Middle frontal gyrus (tissue), 1 donor: ENCODE results near the gene OR51B5.
"Not testable (repeated sequence)": the region's sequence is repeated elsewhere in the genome, so short reads cannot be mapped to it uniquely, and the experiment has no call there.

Source experiments
- DNase-seq: peaks from one replicate; pipeline ENCODE4 v3.0.0-alpha.2; 2015; ENCODE audit warnings: low spot score; ENCODE audit errors: extremely low spot score

OR51B5 gene

GRCh38 chr11:5343474-5344335, at the start of gene OR51B5:
Gene OR51B5, minus strand, starts transcription at chr11:5343524. Its CDS starts 0 bp downstream, at chr11:5343524.
- DNase-seq = no peak

GRCh38 chr11:5390210-5390609, 46.9 kb upstream of the OR51B5 start:
- DNase-seq = no peak

- DNase-seq = no peak
Measured at GRCh38 chr11:5384335-5384734, 41.0 kb upstream of the OR51B5 start.

DNA sequence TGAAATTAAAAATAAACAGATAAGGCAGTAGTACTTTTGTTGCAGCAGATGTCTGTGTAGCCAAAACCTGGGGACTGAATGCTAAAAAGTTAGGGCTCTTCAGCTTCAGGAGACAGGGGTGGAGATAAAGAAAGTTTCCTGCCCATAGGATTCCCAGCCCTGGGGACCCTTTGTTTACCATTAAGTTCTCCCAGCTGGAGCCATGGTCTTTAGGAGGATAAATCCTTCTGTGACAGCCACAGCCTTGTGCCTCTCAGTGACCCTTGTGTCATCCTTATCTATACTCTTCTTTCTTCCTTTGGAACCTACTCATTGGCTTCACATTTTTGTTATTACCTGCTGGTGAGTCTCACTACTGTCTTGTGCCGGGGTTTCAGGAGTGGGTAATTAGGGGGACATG, 40.3 kb upstream of the OR51B5 start, which contains the start of gene OR51M1:
OR51M1 (plus strand) TSS at position 237 of the 400 bp plus-strand sequence. CDS start 5,587 bp downstream, outside the sequence.
- DNase-seq = no peak

GRCh38 chr11:5380740-5381342, 37.5 kb upstream of the OR51B5 start:
- DNase-seq = no peak

GRCh38 chr11:5369789-5370188, 26.5 kb upstream of the OR51B5 start:
- no peak for DNase-seq

GRCh38 chr11:5368502-5369043, 25.2 kb upstream of the OR51B5 start:
- no peak for DNase-seq

- no peak for DNase-seq
Measured at GRCh38 chr11:5367448-5368074, 24.2 kb upstream of the OR51B5 start.

DNA sequence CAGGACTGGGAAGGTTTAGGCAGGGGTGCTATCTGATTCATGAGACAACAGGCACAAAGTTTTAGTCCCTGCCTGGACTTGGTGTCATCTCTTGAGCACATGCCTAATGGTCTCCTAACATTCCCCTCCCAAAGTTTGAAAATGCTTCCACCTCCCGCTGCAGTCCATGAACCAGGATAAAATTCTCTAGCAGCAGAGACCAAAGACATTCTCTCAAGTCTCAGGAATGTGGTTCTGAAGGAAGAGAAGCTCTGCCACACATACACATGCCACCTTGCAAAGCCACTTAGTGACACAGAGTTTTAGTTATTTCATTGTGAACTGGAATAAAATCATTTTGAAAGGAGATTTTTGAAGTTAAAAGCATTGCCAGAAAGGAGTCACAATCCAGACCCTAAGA, 23.5 kb upstream of the OR51B5 start:
- DNase-seq = no peak

DNA sequence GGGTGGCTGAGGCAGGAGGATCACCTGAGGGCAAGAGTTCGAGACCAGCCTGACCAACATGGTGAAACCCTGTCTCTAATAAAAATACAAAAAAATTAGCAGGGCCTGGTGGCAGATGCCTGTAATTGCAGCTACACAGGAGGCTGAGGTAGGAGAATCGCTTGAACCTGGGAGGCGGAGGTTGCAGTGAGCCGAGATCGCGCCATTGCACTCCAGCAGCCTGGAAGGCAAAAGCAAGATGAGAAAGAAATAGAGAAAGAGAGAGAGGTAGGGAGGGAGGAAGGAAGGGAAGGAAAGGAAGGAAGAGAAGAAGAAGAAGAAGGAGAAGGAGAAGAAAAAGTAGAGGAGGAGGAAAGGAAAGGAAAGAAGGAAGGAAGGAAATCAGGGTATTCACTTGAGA, 23.0 kb upstream of the OR51B5 start:
- not testable (repeated sequence) for DNase-seq

DNA sequence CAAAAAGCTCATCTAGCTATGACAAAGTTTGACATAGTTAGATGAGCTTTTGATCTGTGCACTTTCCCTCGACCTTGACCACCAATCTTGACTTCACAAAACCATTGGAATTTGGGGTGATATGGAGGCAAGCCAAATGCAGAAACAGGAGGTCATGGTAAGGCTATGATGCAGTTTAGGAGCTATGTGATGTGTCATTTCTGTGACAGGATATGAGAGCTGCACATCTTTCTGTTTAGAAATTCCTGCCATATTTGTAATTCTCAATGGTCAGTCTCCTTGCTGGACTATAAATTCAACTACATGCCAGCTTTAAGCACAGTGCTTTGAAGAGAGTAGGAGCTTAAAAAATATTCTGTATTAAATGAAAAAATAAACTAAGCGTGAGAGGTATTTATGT, 20.9 kb upstream of the OR51B5 start:
- no peak for DNase-seq

- no peak for DNase-seq
Measured at GRCh38 chr11:5363679-5364078, 20.4 kb upstream of the OR51B5 start.

GRCh38 chr11:5362017-5362625, 18.8 kb upstream of the OR51B5 start:
- no peak for DNase-seq

DNA sequence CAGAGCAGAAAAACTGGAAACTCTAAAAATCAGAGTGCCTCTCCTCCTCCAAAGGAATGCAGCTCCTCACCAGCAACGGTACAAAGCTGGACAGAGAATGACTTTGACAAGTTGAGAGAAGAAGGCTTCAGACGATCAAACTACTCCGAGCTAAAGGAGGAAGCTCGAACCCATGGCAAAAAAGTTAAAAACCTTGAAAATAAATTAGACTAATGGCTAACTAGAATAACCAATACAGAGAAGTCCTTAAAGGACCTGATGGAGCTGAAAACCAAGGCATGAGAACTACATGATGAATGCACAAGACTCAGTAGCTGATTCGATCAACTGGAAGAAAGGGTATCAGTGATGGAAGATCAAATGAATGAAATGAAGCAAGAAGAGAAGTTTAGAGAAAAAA, 12.7 kb upstream of the OR51B5 start:
- DNase-seq = not testable (repeated sequence)

- no peak for DNase-seq
Measured at GRCh38 chr11:5351208-5351607, 7.9 kb upstream of the OR51B5 start, which contains the start of gene OR51B6. Gene OR51B6, plus strand, starts transcription at chr11:5351508. Its CDS starts 0 bp downstream, at chr11:5351508.

- no peak for DNase-seq
Measured at GRCh38 chr11:5349550-5349949, 6.2 kb upstream of the OR51B5 start.

DNA sequence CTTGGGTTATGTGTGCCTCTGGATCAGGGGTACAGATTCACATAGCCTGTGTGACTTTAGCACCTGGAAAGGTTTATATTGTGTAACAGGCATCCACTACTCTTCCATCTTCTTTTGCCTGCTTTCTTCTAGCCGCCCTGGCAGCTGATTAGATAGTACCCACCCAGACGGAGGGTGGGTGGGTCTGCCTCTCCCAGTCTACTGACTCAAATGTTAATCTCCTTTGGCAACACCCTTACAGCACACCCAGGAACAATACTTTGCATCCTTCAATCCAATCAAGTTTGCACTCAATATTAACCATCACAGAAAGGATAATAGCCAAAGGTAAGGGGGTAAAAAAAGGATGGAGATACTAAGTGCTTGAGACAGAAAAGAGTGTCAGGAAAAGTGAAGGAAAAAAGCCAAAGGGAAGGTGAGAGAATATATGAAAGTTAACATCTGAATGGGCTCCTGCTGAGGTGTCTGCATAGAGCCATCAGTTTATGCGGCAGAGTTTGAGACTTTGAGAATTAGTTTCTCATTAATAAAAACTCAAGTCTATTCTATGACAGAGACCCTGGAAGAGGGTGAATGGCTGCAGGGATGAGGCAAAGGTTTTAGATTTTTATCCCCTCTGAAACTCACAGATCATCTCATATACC, 5.3 kb upstream of the OR51B5 start:
- no peak for DNase-seq

DNA sequence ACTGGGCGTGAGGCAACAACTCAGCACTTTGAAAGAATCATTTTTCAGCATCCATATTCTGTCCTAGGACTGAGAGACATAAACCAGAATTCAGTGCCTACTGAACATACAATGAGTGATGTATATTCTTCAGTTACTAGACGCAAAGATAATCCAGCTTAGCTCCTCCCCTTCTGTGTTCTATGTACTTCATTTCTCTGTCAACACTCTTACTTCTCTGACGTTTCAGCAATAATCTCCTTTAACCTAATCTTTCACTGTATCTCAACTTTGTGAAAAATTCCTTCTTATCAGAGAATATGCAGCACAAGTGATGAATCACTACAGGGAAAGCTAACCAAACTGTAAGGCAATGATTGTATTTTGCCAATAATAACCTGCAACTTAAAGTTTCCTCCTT, 2.5 kb upstream of the OR51B5 start:
- no peak for DNase-seq

GRCh38 chr11:5339771-5340322, 3.5 kb downstream of the OR51B5 start:
- DNase-seq = no peak

GRCh38 chr11:5337253-5337652, 6.1 kb downstream of the OR51B5 start:
- DNase-seq = not testable (repeated sequence)

GRCh38 chr11:5336331-5336730, 7.0 kb downstream of the OR51B5 start:
- no peak for DNase-seq
